K562 (cell line): ENCODE data around the gene MED13L. TPM values are rescaled to one million over a fixed set of nuclear protein-coding genes. Genes with fewer than 3 reads are reported as not detected.
A peak's percentile ranks its signal among the peaks of the same experiment; 100 is the strongest.

Experiments
- ASH1L ChIP-seq: fragments of 450-650 bp; IDR thresholded peaks from 2 replicates; pipeline ENCODE4 v1.6.1; 2018; ENCODE audit warnings: borderline replicate concordance, mild to moderate bottlenecking, low read depth; ENCODE audit not compliant: partially characterized antibody
- CBX3 ChIP-seq, 2 experiments: IDR thresholded peaks; 1 replicate in 1 of 2; 2 replicates in 1 of 2; pipeline ENCODE4 v1.6.1; 2012; ENCODE audit warnings: inconsistent platforms in 2 of 2, low read length in 2 of 2, borderline replicate concordance in 1 of 2, control low read depth in 1 of 2
- FOXJ3 ChIP-seq: sonication (generic); formaldehyde crosslinking; IDR thresholded peaks from 2 replicates; pipeline ENCODE4 v1.4.0; 2020; ENCODE audit warnings: mild to moderate bottlenecking, missing genetic modification reagents
- L3MBTL2 ChIP-seq: fragments of 450-650 bp; IDR thresholded peaks from 2 replicates; pipeline ENCODE4 v1.6.1; 2016; ENCODE audit warnings: mild to moderate bottlenecking, moderate library complexity
- MEIS2 ChIP-seq: fragments of 450-650 bp; IDR thresholded peaks from 2 replicates; pipeline ENCODE4 v1.6.1; 2014; ENCODE audit warnings: mild to moderate bottlenecking; ENCODE audit not compliant: partially characterized antibody
- NFE2 ChIP-seq: IDR thresholded peaks from 2 replicates; pipeline ENCODE4 v1.6.1; 2014; ENCODE audit warnings: antibody characterized with exemption, low read depth
- RBFOX2 ChIP-seq: fragments of 200-400 bp; formaldehyde crosslinking; IDR thresholded peaks from 2 replicates; pipeline ENCODE4 v1.6.1; 2017; ENCODE audit warnings: low read depth, mild to moderate bottlenecking, low read length, moderate library complexity
- SIN3A ChIP-seq, 2 experiments: fragments of 150-350 bp in 1 of 2; IDR thresholded peaks; 2 replicates each; pipeline ENCODE4 v1.6.1; 2011 to 2016; ENCODE audit warnings: borderline replicate concordance in 2 of 2, low read depth in 2 of 2, low read length in 2 of 2, mild to moderate bottlenecking in 2 of 2, moderate library complexity in 2 of 2; ENCODE audit not compliant: control insufficient read depth in 1 of 2
- TBP ChIP-seq: optimal IDR thresholded peaks from 2 replicates; pipeline ENCODE3; 2011; ENCODE audit warnings: low read depth, low read length, improper control_type of control experiment
- ZC3H4 ChIP-seq: sonication (generic); formaldehyde crosslinking; IDR thresholded peaks from 2 replicates; pipeline ENCODE4 v1.9.0; 2021; ENCODE audit warnings: missing genetic modification reagents, borderline replicate concordance
- ZC3H8 ChIP-seq: fragments of 450-650 bp; IDR thresholded peaks from 2 replicates; pipeline ENCODE4 v1.6.1; 2017
- ZNF354B ChIP-seq: fragments of 250-450 bp; sonication (Bioruptor Pico); IDR thresholded peaks from 2 replicates; pipeline ENCODE4 v1.4.0; 2020
- polyA plus RNA-seq, 8 experiments: library from polyadenylated mRNA; depleted of rRNA in 4 of 8; stranded (reverse) in 5 of 8; unstranded in 3 of 8; fragments of >200 nt; fragmentation: Nextera tagmentation in 2 of 8; fragmentation: Illumina TruSeq in 1 of 8; extraction: Ambion mirVana in 2 of 8; extraction: Trizol in 1 of 8; gene quantifications; 2 replicates each; pipeline versions ENCODE4 v1.2.1 to v1.2.3, GENCODE V29; 2011 to 2014; ENCODE audit warnings: inconsistent platforms in 1 of 8, missing spikeins in 1 of 8
- total RNA-seq, 7 experiments: library from RNA; depleted of rRNA in 6 of 7; stranded (reverse); fragments of >200 nt in 6 of 7; fragmentation: Illumina TruSeq in 2 of 7; extraction: Trizol in 2 of 7; gene quantifications; 2 replicates each; pipeline versions ENCODE4 v1.2.1 to v1.2.3, GENCODE V29; 2011 to 2021; ENCODE audit warnings: low replicate concordance in 1 of 7
- TF ChIP-seq, protein P1 (sequence below): fragments of 450-650 bp; IDR thresholded peaks from 2 replicates; pipeline ENCODE4 v1.7.1; 2018; ENCODE audit warnings: mild to moderate bottlenecking, low read depth; ENCODE audit not compliant: partially characterized antibody
- TF ChIP-seq, protein P2 (sequence below): IDR thresholded peaks from 2 replicates; pipeline ENCODE4 v1.6.1; 2014; ENCODE audit warnings: antibody characterized with exemption
- TF ChIP-seq, protein P3 (sequence below): sonication (generic); formaldehyde crosslinking; IDR thresholded peaks from 2 replicates; pipeline ENCODE4 v1.8.0; 2023; ENCODE audit warnings: missing genetic modification reagents, mild to moderate bottlenecking, borderline replicate concordance
- TF ChIP-seq, protein P4 (sequence below): fragments of 250-450 bp; sonication (Bioruptor Pico); IDR thresholded peaks from 2 replicates; pipeline ENCODE4 v1.4.0; 2020

MED13L gene
- total and polyA plus RNA-seq, 9 of the 15 experiments (the other 6 are each of a cell fraction or from before 2014, with no cell fraction given) = 13.4 to 90.3 (median 36.9) TPM

DNA sequence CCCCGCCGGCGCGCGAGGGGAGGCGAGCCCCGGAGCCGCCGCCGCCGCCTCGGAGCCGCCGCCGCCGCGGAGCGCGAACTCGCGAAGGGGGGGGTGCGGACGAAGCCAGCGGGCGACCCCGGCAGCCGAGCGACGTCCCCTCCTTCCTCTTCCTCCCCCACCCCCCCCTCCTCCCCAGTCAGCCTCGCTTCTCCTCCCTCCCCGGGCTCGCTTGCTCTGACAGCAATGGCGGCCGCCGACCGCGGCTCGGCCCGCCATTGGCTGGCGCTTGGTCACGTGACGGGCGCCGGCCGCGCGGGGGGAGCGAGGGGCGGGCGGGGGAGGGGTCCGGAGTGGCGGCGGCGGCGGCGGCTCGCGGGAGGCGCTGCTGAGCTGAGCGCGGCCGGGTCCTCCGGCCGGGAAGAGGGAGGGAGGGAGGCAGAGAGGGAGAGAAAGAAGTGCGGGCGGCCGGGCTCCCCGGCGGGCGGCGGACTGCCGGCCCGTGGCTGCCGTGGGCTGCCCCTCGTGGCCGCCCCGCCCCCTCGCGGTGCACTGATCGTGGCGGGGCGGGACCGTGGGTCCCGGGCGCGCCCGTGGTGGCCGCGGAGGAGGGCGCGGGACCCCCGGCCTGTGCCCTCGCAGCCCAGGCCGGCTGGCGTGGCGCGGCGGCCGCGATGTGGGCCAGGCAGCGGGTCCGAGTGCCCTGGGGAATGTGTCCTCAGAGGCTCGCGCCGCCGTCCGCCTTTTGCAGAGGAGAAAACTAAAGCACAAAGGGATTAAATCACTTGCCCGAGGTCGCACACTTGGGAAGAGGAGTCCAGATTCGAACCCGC is at the start of gene MED13L (continued):
- TF ChIP-seq, protein P1, sequence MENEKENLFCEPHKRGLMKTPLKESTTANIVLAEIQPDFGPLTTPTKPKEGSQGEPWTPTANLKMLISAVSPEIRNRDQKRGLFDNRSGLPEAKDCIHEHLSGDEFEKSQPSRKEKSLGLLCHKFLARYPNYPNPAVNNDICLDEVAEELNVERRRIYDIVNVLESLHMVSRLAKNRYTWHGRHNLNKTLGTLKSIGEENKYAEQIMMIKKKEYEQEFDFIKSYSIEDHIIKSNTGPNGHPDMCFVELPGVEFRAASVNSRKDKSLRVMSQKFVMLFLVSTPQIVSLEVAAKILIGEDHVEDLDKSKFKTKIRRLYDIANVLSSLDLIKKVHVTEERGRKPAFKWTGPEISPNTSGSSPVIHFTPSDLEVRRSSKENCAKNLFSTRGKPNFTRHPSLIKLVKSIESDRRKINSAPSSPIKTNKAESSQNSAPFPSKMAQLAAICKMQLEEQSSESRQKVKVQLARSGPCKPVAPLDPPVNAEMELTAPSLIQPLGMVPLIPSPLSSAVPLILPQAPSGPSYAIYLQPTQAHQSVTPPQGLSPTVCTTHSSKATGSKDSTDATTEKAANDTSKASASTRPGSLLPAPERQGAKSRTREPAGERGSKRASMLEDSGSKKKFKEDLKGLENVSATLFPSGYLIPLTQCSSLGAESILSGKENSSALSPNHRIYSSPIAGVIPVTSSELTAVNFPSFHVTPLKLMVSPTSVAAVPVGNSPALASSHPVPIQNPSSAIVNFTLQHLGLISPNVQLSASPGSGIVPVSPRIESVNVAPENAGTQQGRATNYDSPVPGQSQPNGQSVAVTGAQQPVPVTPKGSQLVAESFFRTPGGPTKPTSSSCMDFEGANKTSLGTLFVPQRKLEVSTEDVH = no peak
- TF ChIP-seq, protein P2, sequence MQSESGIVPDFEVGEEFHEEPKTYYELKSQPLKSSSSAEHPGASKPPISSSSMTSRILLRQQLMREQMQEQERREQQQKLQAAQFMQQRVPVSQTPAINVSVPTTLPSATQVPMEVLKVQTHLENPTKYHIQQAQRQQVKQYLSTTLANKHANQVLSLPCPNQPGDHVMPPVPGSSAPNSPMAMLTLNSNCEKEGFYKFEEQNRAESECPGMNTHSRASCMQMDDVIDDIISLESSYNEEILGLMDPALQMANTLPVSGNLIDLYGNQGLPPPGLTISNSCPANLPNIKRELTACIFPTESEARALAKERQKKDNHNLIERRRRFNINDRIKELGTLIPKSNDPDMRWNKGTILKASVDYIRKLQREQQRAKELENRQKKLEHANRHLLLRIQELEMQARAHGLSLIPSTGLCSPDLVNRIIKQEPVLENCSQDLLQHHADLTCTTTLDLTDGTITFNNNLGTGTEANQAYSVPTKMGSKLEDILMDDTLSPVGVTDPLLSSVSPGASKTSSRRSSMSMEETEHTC = no peak
- TF ChIP-seq, protein P3, sequence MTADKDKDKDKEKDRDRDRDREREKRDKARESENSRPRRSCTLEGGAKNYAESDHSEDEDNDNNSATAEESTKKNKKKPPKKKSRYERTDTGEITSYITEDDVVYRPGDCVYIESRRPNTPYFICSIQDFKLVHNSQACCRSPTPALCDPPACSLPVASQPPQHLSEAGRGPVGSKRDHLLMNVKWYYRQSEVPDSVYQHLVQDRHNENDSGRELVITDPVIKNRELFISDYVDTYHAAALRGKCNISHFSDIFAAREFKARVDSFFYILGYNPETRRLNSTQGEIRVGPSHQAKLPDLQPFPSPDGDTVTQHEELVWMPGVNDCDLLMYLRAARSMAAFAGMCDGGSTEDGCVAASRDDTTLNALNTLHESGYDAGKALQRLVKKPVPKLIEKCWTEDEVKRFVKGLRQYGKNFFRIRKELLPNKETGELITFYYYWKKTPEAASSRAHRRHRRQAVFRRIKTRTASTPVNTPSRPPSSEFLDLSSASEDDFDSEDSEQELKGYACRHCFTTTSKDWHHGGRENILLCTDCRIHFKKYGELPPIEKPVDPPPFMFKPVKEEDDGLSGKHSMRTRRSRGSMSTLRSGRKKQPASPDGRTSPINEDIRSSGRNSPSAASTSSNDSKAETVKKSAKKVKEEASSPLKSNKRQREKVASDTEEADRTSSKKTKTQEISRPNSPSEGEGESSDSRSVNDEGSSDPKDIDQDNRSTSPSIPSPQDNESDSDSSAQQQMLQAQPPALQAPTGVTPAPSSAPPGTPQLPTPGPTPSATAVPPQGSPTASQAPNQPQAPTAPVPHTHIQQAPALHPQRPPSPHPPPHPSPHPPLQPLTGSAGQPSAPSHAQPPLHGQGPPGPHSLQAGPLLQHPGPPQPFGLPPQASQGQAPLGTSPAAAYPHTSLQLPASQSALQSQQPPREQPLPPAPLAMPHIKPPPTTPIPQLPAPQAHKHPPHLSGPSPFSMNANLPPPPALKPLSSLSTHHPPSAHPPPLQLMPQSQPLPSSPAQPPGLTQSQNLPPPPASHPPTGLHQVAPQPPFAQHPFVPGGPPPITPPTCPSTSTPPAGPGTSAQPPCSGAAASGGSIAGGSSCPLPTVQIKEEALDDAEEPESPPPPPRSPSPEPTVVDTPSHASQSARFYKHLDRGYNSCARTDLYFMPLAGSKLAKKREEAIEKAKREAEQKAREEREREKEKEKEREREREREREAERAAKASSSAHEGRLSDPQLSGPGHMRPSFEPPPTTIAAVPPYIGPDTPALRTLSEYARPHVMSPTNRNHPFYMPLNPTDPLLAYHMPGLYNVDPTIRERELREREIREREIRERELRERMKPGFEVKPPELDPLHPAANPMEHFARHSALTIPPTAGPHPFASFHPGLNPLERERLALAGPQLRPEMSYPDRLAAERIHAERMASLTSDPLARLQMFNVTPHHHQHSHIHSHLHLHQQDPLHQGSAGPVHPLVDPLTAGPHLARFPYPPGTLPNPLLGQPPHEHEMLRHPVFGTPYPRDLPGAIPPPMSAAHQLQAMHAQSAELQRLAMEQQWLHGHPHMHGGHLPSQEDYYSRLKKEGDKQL (CRISPR knock-in tag) = no peak
- TF ChIP-seq TBP (peak; percentile 7), ZNF354B (no peak), CBX3 (IDR thresholded peaks at IDR 0.05; ENCODE audit: borderline replicate concordance in 1 of 2, low read length in 2 of 2) (no peak), MEIS2 (no peak), ZC3H8 (no peak), ZC3H4 (CRISPR knock-in tag) (no peak), SIN3A (IDR thresholded peaks at IDR 0.05; ENCODE audit: borderline replicate concordance in 2 of 2, control insufficient read depth in 1 of 2, low read depth in 2 of 2, low read length in 2 of 2) (peak in 1 of 2 experiments; percentile 22; a peak in 1 of 4 replicates), L3MBTL2 (no peak), RBFOX2 (peak; percentile 76), FOXJ3 (CRISPR knock-in tag) (no peak), NFE2 (no peak), ASH1L (no peak)
- TF ChIP-seq, protein P4, sequence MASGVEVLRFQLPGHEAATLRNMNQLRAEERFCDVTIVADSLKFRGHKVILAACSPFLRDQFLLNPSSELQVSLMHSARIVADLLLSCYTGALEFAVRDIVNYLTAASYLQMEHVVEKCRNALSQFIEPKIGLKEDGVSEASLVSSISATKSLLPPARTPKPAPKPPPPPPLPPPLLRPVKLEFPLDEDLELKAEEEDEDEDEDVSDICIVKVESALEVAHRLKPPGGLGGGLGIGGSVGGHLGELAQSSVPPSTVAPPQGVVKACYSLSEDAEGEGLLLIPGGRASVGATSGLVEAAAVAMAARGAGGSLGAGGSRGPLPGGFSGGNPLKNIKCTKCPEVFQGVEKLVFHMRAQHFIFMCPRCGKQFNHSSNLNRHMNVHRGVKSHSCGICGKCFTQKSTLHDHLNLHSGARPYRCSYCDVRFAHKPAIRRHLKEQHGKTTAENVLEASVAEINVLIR (CRISPR knock-in tag) = no peak
